NOMO-1 (cell line): Measurements from ENCODE around the gene POLG2.

Source experiments
- DNase-seq, 2 experiments: peaks; one replicate each; lab custom pipeline; 2025; ENCODE audit not compliant: unreplicated experiment in 2 of 2; lab: John Stamatoyannopoulos, UW

The POLG2 gene

GRCh38 chr17:64496786-64497564 lies at the start of gene POLG2:
Gene POLG2 (minus strand): TSS chr17:64497054. CDS start chr17:64496968, 86 bp downstream.
- DNase-seq, result peak; percentile 79 to 97

- DNase-seq, result no peak
Observed at GRCh38 chr17:64544742-64545141, 47.9 kb upstream of the POLG2 start.

- no peak for DNase-seq
Observed at GRCh38 chr17:64540118-64540776, 43.4 kb upstream of the POLG2 start.

- DNase-seq, result no peak
Observed at GRCh38 chr17:64538508-64539130, 41.8 kb upstream of the POLG2 start.

- DNase-seq, result no peak
Observed at GRCh38 chr17:64537488-64537887, 40.6 kb upstream of the POLG2 start.

- no peak for DNase-seq
Observed at GRCh38 chr17:64536913-64537312, 40.1 kb upstream of the POLG2 start.

GRCh38 chr17:64535357-64535756 lies 38.5 kb upstream of the POLG2 start:
- DNase-seq, result no peak

- no peak for DNase-seq
Observed at GRCh38 chr17:64534187-64534586, 37.3 kb upstream of the POLG2 start.

- DNase-seq, result no peak
Observed at GRCh38 chr17:64533784-64534183, 36.9 kb upstream of the POLG2 start.

GRCh38 chr17:64532409-64532808 lies 35.6 kb upstream of the POLG2 start:
- no peak for DNase-seq

GRCh38 chr17:64531955-64532371 lies 35.1 kb upstream of the POLG2 start:
- no peak for DNase-seq

- no peak for DNase-seq
Observed at GRCh38 chr17:64529221-64529620, 32.4 kb upstream of the POLG2 start.

GRCh38 chr17:64527914-64528313 lies 31.1 kb upstream of the POLG2 start:
- no peak for DNase-seq

- DNase-seq, result no peak
Observed at GRCh38 chr17:64520359-64520758, 23.5 kb upstream of the POLG2 start.

- no peak for DNase-seq
Observed at GRCh38 chr17:64519601-64520000, 22.7 kb upstream of the POLG2 start.

- no peak for DNase-seq
Observed at GRCh38 chr17:64515829-64516228, 19.0 kb upstream of the POLG2 start.

- DNase-seq, result no peak
Observed at GRCh38 chr17:64515419-64515818, 18.6 kb upstream of the POLG2 start.

GRCh38 chr17:64509179-64509578 lies 12.3 kb upstream of the POLG2 start:
- no peak for DNase-seq

- DNase-seq, result no peak
Observed at GRCh38 chr17:64508683-64509082, 11.8 kb upstream of the POLG2 start.

GRCh38 chr17:64507413-64507782 lies 10.5 kb upstream of the POLG2 start:
- DNase-seq, result peak; percentile 83 to 86

GRCh38 chr17:64506576-64507412 lies 9.9 kb upstream of the POLG2 start, which contains the start of gene CEP95:
Gene CEP95 (plus strand): TSS chr17:64506977. CDS start chr17:64507098, 121 bp downstream.
- peak; percentile 92 to 95 for DNase-seq
